IPS-11a (cell line): ENCODE results near the gene UBA6.
"Not testable (repeated sequence)": the region's sequence is repeated elsewhere in the genome, so short reads cannot be mapped to it uniquely, and the experiment has no call there.

Experiments used
- H3K4me3 ChIP-seq: one replicate; pipeline ENCODE4 v1.5.1; 2013; ENCODE audit warnings: low read depth, low read length, control low read depth

The UBA6 gene

GRCh38 chr4:67674098-67674497 is 26.9 kb downstream of the UBA6 start:
- H3K4me3 ChIP-seq = no peak overlapping the region

GRCh38 chr4:67668315-67668714 is 32.6 kb downstream of the UBA6 start:
- no peak overlapping the region for H3K4me3 ChIP-seq

- no peak overlapping the region for H3K4me3 ChIP-seq
These were observed 40.5 kb downstream of the UBA6 start for GRCh38 chr4:67660418-67660817.

GRCh38 chr4:67659065-67659464 is 41.9 kb downstream of the UBA6 start:
- no peak overlapping the region for H3K4me3 ChIP-seq

GRCh38 chr4:67658302-67658701 is 42.7 kb downstream of the UBA6 start:
- no peak overlapping the region for H3K4me3 ChIP-seq

- H3K4me3 ChIP-seq = no peak overlapping the region
These were observed 49.4 kb downstream of the UBA6 start for GRCh38 chr4:67651536-67651935.

GRCh38 chr4:67638136-67638535 is 62.8 kb downstream of the UBA6 start:
- no peak overlapping the region for H3K4me3 ChIP-seq

GRCh38 chr4:67636978-67637377 is 64.0 kb downstream of the UBA6 start:
- not testable (repeated sequence) for H3K4me3 ChIP-seq

GRCh38 chr4:67635331-67635730 is 65.6 kb downstream of the UBA6 start:
- no peak overlapping the region for H3K4me3 ChIP-seq

GRCh38 chr4:67634741-67635140 is 66.2 kb downstream of the UBA6 start:
- no peak overlapping the region for H3K4me3 ChIP-seq

GRCh38 chr4:67632492-67632891 is 68.5 kb downstream of the UBA6 start:
- no peak overlapping the region for H3K4me3 ChIP-seq

- H3K4me3 ChIP-seq = no peak overlapping the region
These were observed 76.0 kb downstream of the UBA6 start for GRCh38 chr4:67624939-67625338.

- H3K4me3 ChIP-seq = no peak overlapping the region
These were observed 84.5 kb downstream of the UBA6 start for GRCh38 chr4:67616478-67616877.

- H3K4me3 ChIP-seq = no peak overlapping the region
These were observed 85.8 kb downstream of the UBA6 start for GRCh38 chr4:67615119-67615518.

- no peak overlapping the region for H3K4me3 ChIP-seq
These were observed 86.8 kb downstream of the UBA6 start for GRCh38 chr4:67614186-67614585.

- H3K4me3 ChIP-seq = no peak overlapping the region
These were observed 92.9 kb downstream of the UBA6 start for GRCh38 chr4:67608027-67608426.

GRCh38 chr4:67604749-67605148 is 96.2 kb downstream of the UBA6 start:
- H3K4me3 ChIP-seq = no peak overlapping the region

- H3K4me3 ChIP-seq = no peak overlapping the region
These were observed 97.0 kb downstream of the UBA6 start for GRCh38 chr4:67604029-67604381.

GRCh38 chr4:67603310-67604028 is 97.5 kb downstream of the UBA6 start:
- no peak overlapping the region for H3K4me3 ChIP-seq

- H3K4me3 ChIP-seq = no peak overlapping the region
These were observed 107.2 kb downstream of the UBA6 start for GRCh38 chr4:67593741-67594175.

GRCh38 chr4:67587156-67587555 is 113.8 kb downstream of the UBA6 start:
- H3K4me3 ChIP-seq = no peak overlapping the region

GRCh38 chr4:67584496-67584895 is 116.5 kb downstream of the UBA6 start:
- no peak overlapping the region for H3K4me3 ChIP-seq

- H3K4me3 ChIP-seq = no peak overlapping the region
These were observed 119.0 kb downstream of the UBA6 start for GRCh38 chr4:67581913-67582312.
